Fibroblast of villous mesenchyme (primary cell): Measurements from ENCODE around the gene CHST9. TPM values are rescaled to one million over a fixed set of nuclear protein-coding genes. Genes with fewer than 3 reads are reported as not detected.

Experiments
- DNase-seq: peaks from one replicate; pipeline ENCODE4 v3.0.0-alpha.2; 2010; ENCODE audit warnings: low read depth
- H3K4me3 ChIP-seq: 2 replicates; pipeline ENCODE4 v1.5.1; 2011; ENCODE audit warnings: low read depth, mild to moderate bottlenecking, low read length
- CTCF ChIP-seq: IDR thresholded peaks from 2 replicates; pipeline ENCODE4 v1.5.1; 2012; ENCODE audit warnings: low read depth, mild to moderate bottlenecking, low read length; ENCODE audit not compliant: insufficient read depth
- total RNA-seq: library from RNA; depleted of rRNA; stranded (reverse); fragments of >200 nt; gene quantifications from 2 replicates; pipeline ENCODE4 v1.2.3, GENCODE V29; 2012

Gene CHST9
- total RNA-seq, 1 donor, result not detected

- DNase-seq, result no peak
- H3K4me3 ChIP-seq, result no peak overlapping the region
- no peak for TF ChIP-seq CTCF
These were observed 142.9 kb downstream of the CHST9 start for GRCh38 chr18:27042177-27042576.

GRCh38 chr18:27040796-27041195 lies 144.3 kb downstream of the CHST9 start:
- no peak overlapping the region for H3K4me3 ChIP-seq
- TF ChIP-seq CTCF, result no peak
- no peak for DNase-seq

GRCh38 chr18:27033722-27034121 lies 151.4 kb downstream of the CHST9 start:
- no peak for TF ChIP-seq CTCF

GRCh38 chr18:27030421-27030820 lies 154.7 kb downstream of the CHST9 start:
- H3K4me3 ChIP-seq, result no peak overlapping the region
- no peak for TF ChIP-seq CTCF
- no peak for DNase-seq

More at GRCh38 chr18:27033722-27034121, 151.4 kb downstream of the CHST9 start:
- DNase-seq, result no peak
- no peak overlapping the region for H3K4me3 ChIP-seq

- no peak for DNase-seq
- H3K4me3 ChIP-seq, result no peak overlapping the region
- no peak for TF ChIP-seq CTCF
These were observed 162.6 kb downstream of the CHST9 start for GRCh38 chr18:27022477-27022876.

- DNase-seq, result no peak
These were observed 167.1 kb downstream of the CHST9 start for GRCh38 chr18:27017901-27018500.

More at GRCh38 chr18:27017901-27018500, 167.1 kb downstream of the CHST9 start:
- no peak overlapping the region for H3K4me3 ChIP-seq
- no peak for TF ChIP-seq CTCF
